HG03175 (cell line): ENCODE measurements around the gene AP2A1.
A peak's percentile ranks its signal among the peaks of the same experiment; 100 is the strongest.

Source experiments
- ATAC-seq: cut with Tn5 transposase; IDR thresholded peaks from one replicate; pipeline ENCODE4 v1.9.1; 2021; ENCODE audit warnings: mild to moderate bottlenecking, moderate library complexity; ENCODE audit not compliant: unreplicated experiment

AP2A1 gene

DNA sequence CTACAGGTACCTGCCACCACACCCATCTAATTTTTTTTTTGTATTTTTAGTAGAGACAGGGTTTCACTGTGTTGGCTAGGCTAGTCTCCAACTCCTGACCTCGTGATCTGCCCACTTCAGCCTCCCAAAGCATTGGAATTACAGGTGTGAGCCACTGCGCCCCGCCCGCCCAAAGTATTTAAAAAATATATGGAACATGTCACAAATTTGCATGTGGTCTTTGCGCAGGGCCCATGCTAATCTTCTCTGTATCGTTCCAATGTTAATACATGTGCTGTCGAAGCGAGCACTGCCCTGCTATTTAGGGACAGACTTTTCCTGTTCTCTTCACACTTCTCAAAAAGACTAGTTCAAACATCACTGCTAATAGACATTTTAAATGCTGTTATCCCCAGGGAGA, 2.5 kb upstream of the AP2A1 start:
- no peak for ATAC-seq

DNA sequence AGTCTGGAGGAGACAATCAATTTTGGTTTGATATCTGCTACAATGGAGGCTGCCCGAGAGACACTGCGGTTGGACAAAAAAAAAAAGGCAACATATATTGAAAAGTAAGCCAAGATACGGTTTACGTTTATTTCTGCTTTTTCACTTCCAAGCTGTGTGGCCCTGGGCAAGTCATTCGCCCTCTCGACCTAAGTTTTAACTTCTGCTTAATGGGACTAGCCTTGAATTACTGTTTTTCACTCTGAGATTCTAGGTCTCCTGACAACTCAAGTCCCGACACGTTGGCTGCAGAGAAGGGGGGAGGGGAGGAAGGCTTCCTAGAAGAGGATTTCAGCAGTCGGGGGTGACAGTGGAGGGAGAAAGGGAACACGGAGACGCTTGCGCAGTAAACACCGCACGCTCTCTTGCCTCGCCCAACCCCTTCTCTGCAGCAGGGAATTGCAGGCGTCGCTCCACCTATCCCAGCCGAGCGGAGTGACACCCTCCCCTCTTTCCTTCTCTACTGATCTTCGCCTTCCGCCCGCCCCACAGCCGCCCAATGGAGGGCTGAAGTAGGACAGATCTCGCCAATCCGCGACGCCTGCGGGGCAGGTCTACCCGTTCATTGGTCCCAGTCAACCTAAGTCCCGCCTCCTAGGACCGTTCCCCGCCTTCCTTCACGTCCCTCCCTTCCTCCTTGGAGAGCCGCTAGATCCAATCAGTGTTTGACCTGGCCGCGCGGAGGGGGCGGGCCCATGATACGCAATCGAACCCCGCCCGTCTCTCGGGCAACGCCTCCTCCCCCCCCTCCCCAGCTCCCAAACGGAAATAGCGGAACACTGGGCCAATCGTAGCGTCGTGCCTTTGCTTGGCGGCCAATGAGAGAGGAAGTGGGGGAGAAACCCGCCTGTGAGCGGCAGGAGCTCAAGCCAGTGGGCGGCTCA, 533 bp upstream of the AP2A1 start:
- ATAC-seq = peak; percentile 94

GRCh38 chr19:49767381-49767780, 580 bp downstream of the AP2A1 start:
- no peak for ATAC-seq

- ATAC-seq = no peak
Measured at GRCh38 chr19:49767967-49768581, 1.3 kb downstream of the AP2A1 start.

GRCh38 chr19:49770529-49770928, 3.7 kb downstream of the AP2A1 start:
- no peak for ATAC-seq

DNA sequence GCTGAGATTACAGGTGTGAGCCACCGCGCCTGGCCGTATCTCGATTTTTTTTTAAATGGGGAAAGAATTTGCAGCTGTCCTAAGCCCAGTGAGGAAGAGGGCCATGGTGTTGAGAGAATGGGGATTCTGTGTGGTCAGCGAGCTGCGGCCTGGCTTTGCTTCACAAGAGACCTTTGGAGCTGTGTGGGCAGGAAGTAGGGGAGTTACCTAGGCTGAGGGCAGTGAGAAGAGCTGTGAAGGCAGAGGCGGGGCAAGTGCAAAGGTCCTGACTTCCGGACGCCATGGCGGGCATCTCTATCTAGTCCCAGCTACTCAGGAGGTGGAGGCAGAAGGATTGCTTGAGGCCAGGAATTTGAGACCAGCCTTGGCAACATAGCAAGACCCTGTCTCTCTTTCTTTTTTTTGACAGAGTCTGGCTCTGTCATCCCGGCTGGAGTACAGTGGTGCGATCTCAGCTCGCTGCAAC, 4.9 kb downstream of the AP2A1 start:
- no peak for ATAC-seq

DNA sequence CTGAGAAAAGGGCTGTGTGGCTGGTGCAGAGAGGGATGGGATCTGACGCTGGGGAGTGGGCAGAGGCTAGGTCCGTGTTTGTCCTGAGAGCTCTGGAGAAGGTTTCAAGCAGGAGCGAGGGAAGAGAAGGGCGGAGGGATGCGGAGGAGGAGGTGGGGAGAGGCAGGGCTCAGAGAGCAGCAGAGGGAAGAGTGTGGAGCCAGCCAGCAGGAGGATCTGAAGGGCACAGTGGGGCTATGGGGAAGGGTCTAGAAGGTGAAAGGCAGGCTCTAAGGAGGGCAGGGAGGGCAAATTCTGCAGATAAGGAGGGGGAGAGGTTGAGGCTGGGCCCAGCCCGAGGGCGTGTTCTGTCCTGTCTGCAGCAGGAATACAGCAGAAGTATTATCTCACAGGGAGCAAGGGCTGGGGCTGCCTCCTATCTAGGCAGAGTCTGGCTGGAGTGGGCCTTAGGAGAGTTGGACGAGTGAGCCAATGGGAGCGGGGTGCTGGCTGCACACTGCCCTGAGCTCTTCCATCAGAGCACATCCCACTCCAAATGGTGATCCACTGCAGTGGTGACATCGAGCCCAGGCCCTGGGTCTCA, 6.1 kb downstream of the AP2A1 start:
- ATAC-seq = no peak

DNA sequence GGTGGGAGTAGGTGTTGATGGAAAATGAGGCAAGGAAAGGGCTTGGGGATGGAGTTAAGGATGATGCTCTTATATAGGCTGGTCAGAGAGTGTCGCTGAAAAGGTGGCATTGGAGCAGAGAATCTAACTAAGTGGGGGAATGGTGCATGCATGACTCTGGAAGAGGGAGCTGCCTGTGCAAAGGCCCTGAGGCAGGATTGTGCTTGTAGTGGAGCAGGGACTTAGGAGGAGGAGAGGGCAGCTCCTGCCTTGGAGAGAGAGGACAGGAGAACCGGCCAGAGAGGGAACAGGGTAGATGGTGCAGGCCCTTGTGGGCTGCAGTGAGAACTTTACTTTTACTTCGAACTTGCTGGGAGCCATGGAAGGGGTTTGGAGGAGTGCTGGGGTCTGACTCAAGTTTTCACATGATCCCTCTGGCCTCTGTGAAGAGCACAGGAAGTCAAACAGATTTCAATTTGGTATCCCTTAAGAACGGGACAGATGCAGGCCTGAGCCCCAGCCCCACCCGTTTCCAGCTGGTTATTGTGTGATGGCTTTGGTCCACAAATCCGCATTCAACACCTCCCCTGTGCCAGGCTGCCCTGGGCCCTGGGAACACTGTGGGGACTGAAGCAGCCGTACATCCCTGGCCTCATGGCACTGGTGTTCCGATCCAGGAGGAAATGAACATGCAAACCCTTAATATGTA, 7.0 kb downstream of the AP2A1 start:
- no peak for ATAC-seq

- no peak for ATAC-seq
Measured at GRCh38 chr19:49774969-49775368, 8.2 kb downstream of the AP2A1 start.

GRCh38 chr19:49775742-49776370, 9.1 kb downstream of the AP2A1 start:
- ATAC-seq = no peak

DNA sequence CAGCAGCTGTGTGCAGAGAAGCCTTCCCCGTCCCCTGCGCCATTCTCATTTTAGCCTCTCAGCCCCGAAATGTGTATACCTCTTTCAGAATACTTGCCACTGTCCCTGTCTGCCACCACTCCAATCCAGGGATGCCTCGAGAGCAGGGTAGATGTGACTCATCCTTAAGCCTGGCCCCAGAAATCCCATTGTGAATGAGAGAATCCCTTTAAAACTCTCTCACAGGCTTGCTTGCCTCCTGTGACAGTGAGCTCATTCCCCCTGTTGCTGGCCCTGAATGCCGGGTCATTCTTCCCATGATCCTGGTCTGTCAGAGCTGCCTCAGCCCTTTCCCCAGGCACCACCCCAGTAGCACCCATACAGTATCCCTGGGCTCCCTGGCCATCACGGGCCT, 9.6 kb downstream of the AP2A1 start:
- no peak for ATAC-seq

- ATAC-seq = no peak
Measured at GRCh38 chr19:49779731-49780555, 13.1 kb downstream of the AP2A1 start.

DNA sequence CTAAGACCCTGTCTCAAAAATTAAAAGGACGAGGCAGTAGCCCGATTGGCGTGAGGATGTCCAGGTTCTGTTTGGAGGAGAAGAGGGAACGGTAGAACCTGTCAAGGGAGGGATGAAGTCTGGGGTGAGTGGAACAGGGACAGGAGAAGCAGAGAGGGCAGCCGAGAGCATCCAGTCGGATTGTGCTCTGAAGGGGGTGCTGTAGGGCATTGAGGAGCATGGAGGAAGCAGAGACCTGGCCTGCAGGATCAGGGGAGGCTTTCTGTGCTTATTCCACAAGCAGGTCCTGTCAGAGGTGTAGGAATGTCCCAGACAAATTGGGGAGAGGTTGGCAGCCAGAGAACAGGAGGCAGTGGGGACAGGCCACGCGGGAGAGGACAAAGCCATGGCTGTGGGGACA, 14.1 kb downstream of the AP2A1 start:
- ATAC-seq = no peak

DNA sequence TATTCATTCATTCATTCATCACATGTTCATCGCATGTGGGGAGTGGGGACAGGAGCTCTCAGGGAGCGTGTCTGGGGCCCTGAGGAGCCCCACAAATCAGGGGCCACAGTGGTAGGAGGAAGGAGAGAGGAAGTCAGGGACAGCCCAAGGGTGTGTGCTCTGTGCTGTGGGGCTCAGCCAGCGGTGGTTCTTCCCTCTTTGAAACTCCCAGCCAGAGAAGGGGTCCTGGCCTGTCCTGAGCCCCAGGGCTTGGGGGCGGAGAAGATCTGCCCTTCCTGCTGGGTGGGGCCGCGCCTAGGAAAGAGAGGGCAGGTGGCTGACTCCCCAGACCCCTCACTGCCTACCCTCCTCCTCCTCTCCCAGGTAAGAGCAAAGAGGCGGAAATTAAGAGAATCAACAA, 14.6 kb downstream of the AP2A1 start:
- ATAC-seq = no peak

DNA sequence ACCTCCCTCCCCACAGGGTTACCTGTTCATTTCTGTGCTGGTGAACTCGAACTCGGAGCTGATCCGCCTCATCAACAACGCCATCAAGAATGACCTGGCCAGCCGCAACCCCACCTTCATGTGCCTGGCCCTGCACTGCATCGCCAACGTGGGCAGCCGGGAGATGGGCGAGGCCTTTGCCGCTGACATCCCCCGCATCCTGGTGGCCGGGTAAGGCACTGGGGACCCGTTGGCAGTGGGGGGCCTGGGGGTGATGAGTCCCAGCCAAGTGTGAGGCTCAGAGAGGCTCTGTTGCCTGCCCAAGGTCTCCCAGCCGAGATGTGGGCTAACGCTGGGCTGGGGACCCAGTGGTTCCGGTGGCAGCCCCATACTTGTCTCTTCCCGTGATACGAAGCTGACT, 15.7 kb downstream of the AP2A1 start:
- ATAC-seq = no peak

DNA sequence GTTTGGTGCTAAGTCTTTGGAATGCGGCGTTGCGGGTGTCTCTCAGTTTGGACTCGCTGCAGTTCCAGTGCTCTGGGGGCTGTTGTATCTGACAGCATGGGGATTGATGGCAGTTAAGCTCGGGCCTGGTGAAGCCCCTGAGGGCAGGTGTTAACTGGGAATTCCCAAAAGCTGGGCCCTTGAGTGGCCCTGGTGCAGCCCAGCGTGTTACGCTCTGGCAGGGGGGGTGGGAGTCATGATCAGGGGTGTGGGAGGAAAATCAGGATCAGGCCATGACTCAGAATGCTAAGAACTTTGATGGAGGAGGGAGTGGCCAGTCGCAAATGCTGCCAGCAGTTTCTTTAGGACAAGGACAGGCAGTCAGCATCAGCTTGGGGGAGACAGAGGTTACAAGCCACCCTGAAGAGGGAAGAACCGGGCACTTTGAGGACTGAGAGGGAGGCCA, 19.6 kb downstream of the AP2A1 start:
- no peak for ATAC-seq

DNA sequence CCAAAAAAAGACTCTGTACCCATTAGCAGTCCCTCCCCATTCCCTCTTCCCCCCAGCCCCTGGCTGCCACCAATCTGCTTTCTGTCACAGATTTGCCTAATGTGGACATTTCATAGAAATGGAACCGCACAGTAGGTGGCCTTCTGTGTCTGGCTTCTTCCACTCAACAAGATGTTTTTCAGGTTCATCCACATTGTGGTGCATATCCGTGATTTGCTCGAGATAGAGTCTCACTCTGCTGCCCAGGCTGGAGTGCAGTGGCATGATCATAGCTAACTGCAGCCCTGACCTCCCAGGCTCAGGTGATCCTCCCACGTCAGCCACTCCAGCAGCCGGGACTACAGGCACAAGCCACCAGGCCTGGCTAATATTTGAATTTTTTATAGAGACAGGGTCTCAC, 20.9 kb downstream of the AP2A1 start:
- no peak for ATAC-seq

GRCh38 chr19:49788857-49789256, 22.1 kb downstream of the AP2A1 start:
- ATAC-seq = no peak

DNA sequence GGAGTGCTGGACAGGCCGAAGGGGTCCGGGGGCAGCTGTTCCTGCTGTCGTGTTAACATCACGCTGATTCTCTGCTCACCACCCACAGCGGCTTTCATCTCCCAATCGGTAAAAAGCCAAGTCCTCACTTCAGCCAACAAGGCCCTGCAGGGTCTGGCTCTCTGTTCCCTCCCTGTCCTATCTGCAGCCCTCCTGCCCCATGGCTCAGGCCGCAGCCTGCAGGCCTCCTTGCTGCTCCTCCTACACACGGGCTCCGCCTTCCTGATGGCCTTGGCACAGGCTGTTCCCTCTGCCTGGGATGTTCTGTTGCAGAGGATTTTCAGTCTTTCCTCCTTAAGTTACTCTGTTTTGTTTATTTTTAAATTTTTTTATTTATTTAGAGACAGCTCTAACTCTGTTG, 24.1 kb downstream of the AP2A1 start:
- ATAC-seq = no peak
